ENCODE measurements around the gene NFATC2. TPM values are rescaled to one million over a fixed set of nuclear protein-coding genes. Genes with fewer than 3 reads are reported as not detected.
A peak's percentile ranks its signal among the peaks of the same experiment; 100 is the strongest.

NFATC2 gene
- total RNA-seq, 1 experiment from 2014 or later: 32.3 TPM

DNA sequence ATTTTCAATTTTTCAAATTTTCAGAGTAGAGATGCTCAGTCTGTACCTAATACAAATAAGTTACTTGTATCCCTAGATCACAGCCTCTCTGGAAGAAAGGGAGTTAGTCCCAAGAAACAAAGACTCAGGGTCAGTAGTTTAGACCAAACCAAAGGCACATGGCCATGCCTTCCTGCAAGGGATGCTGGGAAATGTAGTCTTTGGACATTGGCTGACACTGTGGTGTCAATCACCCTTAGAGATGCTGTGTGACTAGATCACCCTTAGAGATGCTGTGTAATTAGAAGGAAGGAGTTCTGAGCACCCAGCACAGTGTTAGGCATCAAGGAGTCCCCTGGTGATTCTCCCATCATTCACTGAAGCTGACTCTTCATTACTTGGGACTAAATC lies 202.1 kb downstream of the NFATC2 start:
- Histone ChIP-seq H3K4me3 (ENCODE audit: low read length) (no peak overlapping the region), H2AFZ (ENCODE audit: low read length) (no peak overlapping the region), H3K4me1 (ENCODE audit: low read length) (peaks cover 3% of the 10 kb centered on the region), H3K4me2 (ENCODE audit: low read depth, low read length, poor library complexity, severe bottlenecking) (no peak overlapping the region), H3K9me3 (ENCODE audit: low read length) (no peaks in the 10 kb centered on the region), H3K27ac (ENCODE audit: low read length) (no peak overlapping the region), H3K9ac (ENCODE audit: low read length) (no peak overlapping the region), H4K20me1 (ENCODE audit: insufficient read depth, low read depth, low read length) (no peaks in the 10 kb centered on the region), H3K36me3 (ENCODE audit: insufficient read depth, low read length) (no peaks in the 10 kb centered on the region), H3K27me3 (ENCODE audit: low read length) (no peaks in the 10 kb centered on the region), H3K79me2 (ENCODE audit: low read length) (no peaks in the 10 kb centered on the region), H3K9me2 (replicated peaks; ENCODE audit: insufficient read depth, low read length) (no peaks in the 10 kb centered on the region)
- peak; percentile 63 for DNase-seq

DNA sequence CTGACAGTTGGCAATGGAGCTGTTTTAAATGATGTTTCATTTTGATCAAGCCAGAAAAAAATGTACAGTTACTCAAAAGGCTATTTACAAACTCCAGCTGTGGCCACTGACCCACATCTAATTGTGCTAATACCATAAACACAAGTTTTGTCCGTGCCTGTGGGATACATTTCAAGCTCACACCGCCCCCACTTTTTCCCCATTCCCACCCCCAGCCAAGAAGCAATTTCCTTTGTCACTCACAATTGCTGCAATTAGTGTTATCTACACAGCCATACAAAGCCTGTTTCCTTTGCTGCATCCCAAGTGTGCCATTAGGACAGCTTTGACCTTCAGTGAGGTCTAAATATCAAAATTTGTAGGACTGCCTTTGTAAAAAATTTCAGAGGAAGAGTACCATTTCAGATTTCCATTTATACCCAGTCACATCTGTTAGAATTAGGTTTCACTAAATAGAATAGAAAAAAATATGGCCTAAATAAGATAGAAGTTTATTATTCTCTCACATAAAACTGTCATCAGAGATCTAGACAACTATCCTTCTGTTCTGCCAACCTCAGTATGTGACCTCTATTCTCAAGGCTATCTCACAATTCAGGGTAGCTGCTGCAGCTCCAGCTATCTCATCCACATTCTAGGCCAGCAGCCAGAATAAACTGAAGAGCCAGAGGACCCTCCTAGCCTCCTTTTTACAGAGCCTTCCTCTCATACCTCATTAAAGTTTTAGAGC lies 202.6 kb downstream of the NFATC2 start:
- H3K4me2 ChIP-seq (ENCODE audit: low read depth, low read length, poor library complexity, severe bottlenecking): no peak overlapping the region

DNA sequence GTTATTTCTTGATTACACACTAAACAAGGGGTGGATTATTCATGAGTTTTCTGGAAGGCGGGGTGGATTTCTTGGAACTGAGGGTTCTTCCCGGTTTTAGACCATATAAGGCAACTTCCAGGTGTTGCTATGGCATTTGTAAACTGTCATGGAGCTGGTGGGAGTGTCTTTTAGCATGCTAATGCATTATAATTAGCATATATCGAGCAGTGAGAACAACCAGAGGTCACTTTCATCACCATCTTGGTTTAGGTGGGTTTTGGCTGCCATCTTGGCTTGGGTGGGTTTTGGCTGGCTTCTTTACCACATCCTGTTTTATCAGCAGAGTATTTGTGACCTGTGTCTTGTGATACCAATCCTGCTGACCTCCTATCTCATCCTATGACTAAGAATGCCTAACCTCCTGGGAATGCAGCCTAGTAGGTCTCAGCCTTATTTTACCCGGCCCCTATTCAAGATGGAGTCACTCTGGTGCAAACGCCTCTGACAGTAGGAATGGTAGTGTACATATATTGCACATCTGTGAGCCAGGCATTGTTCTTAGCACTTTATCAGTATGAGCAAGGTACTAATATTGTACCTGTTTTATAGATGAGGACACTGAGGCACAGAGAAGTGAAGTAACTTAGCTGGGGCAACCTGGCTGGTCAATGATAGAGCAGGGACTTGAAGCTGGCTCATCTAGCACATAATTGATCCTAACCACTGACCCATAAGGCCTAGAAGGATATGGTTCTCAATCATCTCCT lies 203.7 kb downstream of the NFATC2 start:
- no peak overlapping the region for H3K27ac ChIP-seq (ENCODE audit: low read length)
- no peaks in the 10 kb centered on the region for H3K27me3 ChIP-seq (ENCODE audit: low read length)
- H3K9ac ChIP-seq (ENCODE audit: low read length): no peak overlapping the region
- no peak overlapping the region for H3K4me3 ChIP-seq (ENCODE audit: low read length)
- no peak overlapping the region for H3K4me2 ChIP-seq (ENCODE audit: low read depth, low read length, poor library complexity, severe bottlenecking)
- H3K9me3 ChIP-seq (ENCODE audit: low read length): no peaks in the 10 kb centered on the region
- no peak overlapping the region for H2AFZ ChIP-seq (ENCODE audit: low read length)
- no peaks in the 10 kb centered on the region for H3K79me2 ChIP-seq (ENCODE audit: low read length)
- H3K9me2 ChIP-seq (replicated peaks; ENCODE audit: insufficient read depth, low read length): no peaks in the 10 kb centered on the region
- H3K36me3 ChIP-seq (ENCODE audit: insufficient read depth, low read length): no peaks in the 10 kb centered on the region
- H3K4me1 ChIP-seq (ENCODE audit: low read length): peaks cover 8% of the 10 kb centered on the region
- no peak for DNase-seq
- H4K20me1 ChIP-seq (ENCODE audit: insufficient read depth, low read depth, low read length): no peaks in the 10 kb centered on the region

More for the DNA sequence above, 202.6 kb downstream of the NFATC2 start:
- Histone ChIP-seq H3K9me3 (ENCODE audit: low read length) (no peaks in the 10 kb centered on the region), H3K9ac (ENCODE audit: low read length) (no peak overlapping the region), H3K4me1 (ENCODE audit: low read length) (peaks cover 8% of the 10 kb centered on the region), H3K79me2 (ENCODE audit: low read length) (no peaks in the 10 kb centered on the region), H3K27me3 (ENCODE audit: low read length) (no peaks in the 10 kb centered on the region), H4K20me1 (ENCODE audit: insufficient read depth, low read depth, low read length) (no peaks in the 10 kb centered on the region), H3K27ac (ENCODE audit: low read length) (no peak overlapping the region), H3K4me3 (ENCODE audit: low read length) (no peak overlapping the region), H2AFZ (ENCODE audit: low read length) (no peak overlapping the region), H3K36me3 (ENCODE audit: insufficient read depth, low read length) (no peaks in the 10 kb centered on the region), H3K9me2 (replicated peaks; ENCODE audit: insufficient read depth, low read length) (no peaks in the 10 kb centered on the region)
- DNase-seq: no peak

DNA sequence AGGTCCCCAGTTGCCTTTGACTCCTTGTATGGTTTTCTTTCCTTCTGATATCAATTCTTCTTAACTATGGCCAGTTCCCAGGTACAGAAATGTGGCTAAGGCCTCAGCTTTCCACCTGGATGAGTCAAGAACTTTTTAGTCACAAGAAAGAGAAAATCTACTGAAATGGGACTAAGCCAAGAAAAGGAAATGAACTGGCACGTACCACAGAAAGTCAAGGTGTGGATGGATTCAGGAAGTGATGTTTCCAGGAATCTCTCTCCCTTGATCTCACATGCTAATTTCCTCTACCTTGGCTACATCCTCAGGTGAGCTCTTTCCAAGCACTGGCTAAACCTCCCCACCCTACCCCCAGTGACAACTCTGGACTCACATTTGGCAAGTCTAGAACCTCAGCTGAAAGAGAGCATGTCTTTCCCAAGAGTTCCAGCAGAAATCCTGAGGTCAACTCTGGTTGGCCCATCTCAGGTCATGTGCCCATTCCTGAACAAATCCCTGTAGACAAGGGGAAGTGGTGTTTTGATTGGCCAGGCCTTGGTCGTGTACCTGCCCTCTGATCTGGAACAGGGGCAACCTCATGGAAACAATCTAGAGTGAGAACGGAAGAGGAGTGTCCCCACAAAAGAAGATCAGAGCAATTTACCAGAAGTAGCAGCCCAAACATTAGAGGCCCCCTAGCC lies 205.3 kb downstream of the NFATC2 start:
- no peaks in the 10 kb centered on the region for H3K79me2 ChIP-seq (ENCODE audit: low read length)
- no peak for DNase-seq
- no peak overlapping the region for H3K9ac ChIP-seq (ENCODE audit: low read length)
- H3K27me3 ChIP-seq (ENCODE audit: low read length): no peaks in the 10 kb centered on the region
- no peaks in the 10 kb centered on the region for H3K9me2 ChIP-seq (replicated peaks; ENCODE audit: insufficient read depth, low read length)
- no peaks in the 10 kb centered on the region for H3K36me3 ChIP-seq (ENCODE audit: insufficient read depth, low read length)
- no peak overlapping the region for H3K4me2 ChIP-seq (ENCODE audit: low read depth, low read length, poor library complexity, severe bottlenecking)
- no peak overlapping the region for H3K27ac ChIP-seq (ENCODE audit: low read length)
- H2AFZ ChIP-seq (ENCODE audit: low read length): no peak overlapping the region
- no peaks in the 10 kb centered on the region for H3K9me3 ChIP-seq (ENCODE audit: low read length)
- peaks cover 8% of the 10 kb centered on the region for H3K4me1 ChIP-seq (ENCODE audit: low read length)
- no peaks in the 10 kb centered on the region for H4K20me1 ChIP-seq (ENCODE audit: insufficient read depth, low read depth, low read length)
- H3K4me3 ChIP-seq (ENCODE audit: low read length): no peak overlapping the region

Small RNA genes lying within 50 kb of the gene (small RNA-seq; reads per million reads assigned to genes)
- 0.20 reads per million for gene MIR3194

Other genes with a start within 250 kb of the NFATC2 start
- gene ATP9A, start 225.7 kb upstream of the NFATC2 start, total RNA-seq (2014; rRNA removed; shearing (Covaris generic); ENCODE audit: low replicate concordance): 0.04 and 0.19 TPM in 2 replicates